ENCODE results near the gene PLTP. TPM values are rescaled to one million over a fixed set of nuclear protein-coding genes. Genes with fewer than 3 reads are reported as not detected.

PLTP gene
- total and polyA plus RNA-seq, 2 of the 13 experiments (the other 11 are each of a cell fraction or from before 2014, with no cell fraction given): 16.9 to 28.6 TPM

GRCh38 chr20:45890077-45890984, 21.6 kb downstream of the PLTP start (continued):
- TF ChIP-seq ZNF513 (CRISPR knock-in tag; conservative IDR thresholded peaks at IDR 0.05) (peak; percentile 93), NFYB (CRISPR knock-in tag; IDR thresholded peaks at IDR 0.05) (peak; percentile 42; the same call in 1 of the 2 replicates), PRDM4 (CRISPR knock-in tag; IDR thresholded peaks at IDR 0.05; ENCODE audit: borderline replicate concordance) (peak; percentile 40; the same call in 1 of the 2 replicates), ZNF782 (CRISPR knock-in tag; IDR thresholded peaks at IDR 0.05; ENCODE audit: borderline replicate concordance) (no peak; the same call in 1 of the 2 replicates), ZBTB20 (CRISPR knock-in tag; IDR thresholded peaks at IDR 0.05; ENCODE audit: borderline replicate concordance, low read depth) (peak; percentile 60; the same call in 1 of the 2 replicates), FOSL1 (CRISPR knock-in tag; IDR thresholded peaks at IDR 0.05; ENCODE audit: borderline replicate concordance) (no peak), MBNL3 (CRISPR knock-in tag; conservative IDR thresholded peaks at IDR 0.05) (no peak), ZKSCAN1 (IDR thresholded peaks at IDR 0.05; ENCODE audit: low read length) (no peak), MEF2D (CRISPR knock-in tag; IDR thresholded peaks at IDR 0.05) (peak; percentile 36; the same call in 1 of the 2 replicates), ZNF841 (CRISPR knock-in tag; IDR thresholded peaks at IDR 0.05; ENCODE audit: borderline replicate concordance) (no peak), DR1 (CRISPR knock-in tag; IDR thresholded peaks at IDR 0.05) (no peak; the same call in 1 of the 2 replicates), ZNF777 (CRISPR knock-in tag; IDR thresholded peaks at IDR 0.05) (peak; percentile 76), SCMH1 (CRISPR knock-in tag; IDR thresholded peaks at IDR 0.05; ENCODE audit: borderline replicate concordance) (no peak), ZNF773 (CRISPR knock-in tag; IDR thresholded peaks at IDR 0.05; ENCODE audit: borderline replicate concordance) (peak; percentile 36), FOXP1 (IDR thresholded peaks at IDR 0.05) (no peak), FOXP1 (CRISPR knock-in tag; IDR thresholded peaks at IDR 0.05) (peak; percentile 21; the same call in 1 of the 2 replicates), NR1H2 (CRISPR knock-in tag; IDR thresholded peaks at IDR 0.05; ENCODE audit: borderline replicate concordance, low read depth) (0 out of 2 replicates have a peak, but pooled peaks have one; percentile 16), ONECUT2 (CRISPR knock-in tag; IDR thresholded peaks at IDR 0.05) (no peak), FLYWCH1 (CRISPR knock-in tag; IDR thresholded peaks at IDR 0.05) (0 out of 2 replicates have a peak, but pooled peaks have one; percentile 77), THRA (CRISPR knock-in tag; IDR thresholded peaks at IDR 0.05; ENCODE audit: borderline replicate concordance) (peak; percentile 88), EHMT2 (IDR thresholded peaks at IDR 0.05; ENCODE audit: borderline replicate concordance, low read depth, low read length) (no peak)

Measured in HepG2 (cell line).